GM19240 (cell line): Measurements from ENCODE around the gene TMC7.

Source experiments
- DNase-seq: peaks from one replicate; pipeline ENCODE4 v3.0.0; 2011; ENCODE audit warnings: low spot score; ENCODE audit not compliant: insufficient read length

The TMC7 gene

DNA sequence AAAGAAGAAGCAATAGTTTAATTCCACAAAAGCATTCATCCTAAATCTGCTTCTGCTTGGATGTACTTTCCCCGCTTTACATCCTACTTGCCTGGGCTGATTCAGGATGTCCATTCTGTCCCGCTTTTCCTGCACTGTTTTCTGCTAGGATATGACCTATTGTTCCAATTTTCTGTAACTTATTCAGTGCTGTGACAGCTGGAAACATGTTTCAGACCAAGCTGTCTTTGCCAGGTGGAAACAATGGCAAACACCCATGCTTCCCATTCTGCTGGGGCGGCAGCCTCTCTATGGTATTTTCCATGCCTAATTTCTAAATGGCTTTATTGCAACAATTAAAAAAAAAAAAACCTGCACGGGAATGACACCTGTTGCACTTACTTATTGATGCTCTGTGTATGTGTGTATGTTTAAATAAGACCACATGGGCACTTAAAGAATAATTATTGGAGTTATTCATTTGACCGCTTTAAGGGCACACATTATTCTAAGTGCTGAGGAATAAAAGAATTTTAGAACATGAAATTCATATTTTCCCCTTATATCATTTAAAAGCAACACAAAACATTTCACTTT lies 104.7 kb downstream of the TMC7 start:
- no peak for DNase-seq

DNA sequence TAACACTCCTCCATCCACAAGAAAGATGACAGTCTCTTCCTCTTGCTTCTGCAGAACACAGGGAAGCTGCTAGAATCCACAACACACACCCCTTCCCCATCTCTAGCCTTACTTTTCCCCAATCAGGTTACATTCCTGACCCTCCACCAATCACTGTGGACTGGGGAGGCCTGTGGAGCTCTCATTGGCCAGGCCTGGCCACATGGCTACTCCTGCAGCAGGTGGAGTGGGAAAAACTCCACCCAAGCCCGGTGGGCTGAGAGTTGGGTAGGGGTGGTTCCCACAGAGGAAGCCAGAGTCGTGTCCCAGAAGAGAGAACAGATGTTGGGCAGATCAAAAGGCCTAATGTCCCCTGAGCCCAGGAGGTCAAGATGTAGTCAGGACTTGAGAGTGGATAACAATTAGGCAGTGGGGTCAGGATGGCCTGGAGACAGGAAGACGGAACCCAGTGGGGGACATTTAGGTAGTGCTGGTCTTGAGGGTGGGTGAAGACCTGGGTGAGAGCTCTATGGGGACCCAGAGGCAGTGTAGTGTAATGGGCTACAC lies 105.7 kb downstream of the TMC7 start:
- no peak for DNase-seq

- no peak for DNase-seq
These were observed 107.2 kb downstream of the TMC7 start for GRCh38 chr16:19090916-19091315.

- DNase-seq: no peak
These were observed 109.1 kb downstream of the TMC7 start for GRCh38 chr16:19092653-19093410.

- DNase-seq: no peak
These were observed 110.2 kb downstream of the TMC7 start for GRCh38 chr16:19093631-19094541.

- DNase-seq: no peak
These were observed 111.0 kb downstream of the TMC7 start for GRCh38 chr16:19094542-19095365.

- no peak for DNase-seq
These were observed 111.9 kb downstream of the TMC7 start for GRCh38 chr16:19095654-19096053.

DNA sequence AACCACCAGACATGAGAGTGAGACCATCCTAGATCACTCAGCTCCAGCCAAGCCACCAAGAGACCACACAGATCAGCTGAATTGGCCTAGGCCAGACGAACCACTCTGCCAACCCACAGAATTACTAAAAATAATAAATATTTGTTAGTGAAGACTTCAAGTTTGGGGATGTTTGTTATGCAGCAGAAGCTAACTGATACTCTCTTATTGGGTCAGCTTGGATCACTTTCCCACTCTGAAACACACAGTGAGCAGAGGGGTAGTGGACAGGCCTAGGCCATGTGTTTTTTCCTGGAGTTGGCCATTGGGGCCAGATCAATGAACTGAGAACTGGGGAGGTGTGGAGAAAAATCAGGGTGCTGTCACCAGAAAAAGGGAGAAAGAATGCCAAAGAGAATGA lies 114.4 kb downstream of the TMC7 start:
- no peak for DNase-seq

GRCh38 chr16:19102187-19102872 lies 118.6 kb downstream of the TMC7 start:
- no peak for DNase-seq

DNA sequence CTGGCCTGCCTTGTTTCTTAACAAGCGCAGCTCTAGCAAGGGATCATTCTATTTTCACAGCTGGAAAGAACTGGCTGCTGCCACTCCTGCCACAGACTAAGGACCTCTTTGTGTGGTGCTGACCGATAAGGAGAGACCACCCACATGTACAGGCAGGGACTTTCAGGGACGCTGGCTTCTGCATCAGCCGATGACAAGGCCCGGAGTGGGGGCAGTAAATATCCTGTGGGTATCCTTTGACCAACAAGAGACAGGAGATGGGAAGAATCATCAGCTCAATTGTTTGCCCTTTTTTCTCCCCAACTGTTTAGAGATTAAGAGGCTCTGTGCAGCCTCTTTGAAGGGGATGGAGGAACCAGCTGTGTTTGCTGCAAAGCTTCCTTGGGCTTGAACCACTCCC lies 120.9 kb downstream of the TMC7 start:
- no peak for DNase-seq

- DNase-seq: no peak
These were observed 121.4 kb downstream of the TMC7 start for GRCh38 chr16:19105131-19105530.

DNA sequence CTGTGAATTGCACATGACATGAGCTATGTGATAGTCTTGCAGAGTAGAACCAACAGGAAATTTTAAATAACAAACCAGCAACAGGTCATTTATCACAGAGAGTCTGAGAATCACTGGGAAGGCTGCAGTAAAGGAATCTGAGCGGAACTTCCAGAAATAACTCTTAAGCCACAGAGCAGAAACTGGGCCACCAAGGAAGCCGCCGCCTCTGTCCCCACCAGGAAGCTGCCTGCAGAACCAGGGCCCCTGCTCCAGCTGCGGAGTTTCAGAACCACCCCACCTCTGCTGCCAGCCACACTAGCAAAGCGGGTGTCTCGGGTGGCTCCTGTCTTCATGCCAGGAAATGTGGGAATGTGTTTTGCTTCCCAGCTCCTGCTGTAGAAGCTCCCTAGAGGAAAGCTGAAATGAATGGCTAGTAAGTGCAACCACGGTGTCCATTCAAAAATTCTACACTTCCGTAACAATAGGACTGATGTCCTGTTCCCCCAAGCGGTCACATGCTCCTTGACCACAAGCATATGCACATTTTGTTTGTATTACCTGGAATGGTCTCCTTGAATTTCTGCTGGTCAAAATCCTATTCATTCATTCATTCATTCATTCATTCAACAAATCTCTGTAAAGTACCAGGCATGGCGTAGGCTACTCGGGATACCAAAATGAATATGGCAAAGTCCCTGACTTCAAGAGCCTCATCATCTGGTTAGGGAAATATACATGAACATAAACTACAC lies 122.3 kb downstream of the TMC7 start:
- no peak for DNase-seq

GRCh38 chr16:19106625-19107020 lies 122.9 kb downstream of the TMC7 start:
- DNase-seq: no peak

GRCh38 chr16:19108409-19109287 lies 124.9 kb downstream of the TMC7 start:
- no peak for DNase-seq

- no peak for DNase-seq
These were observed 125.5 kb downstream of the TMC7 start for GRCh38 chr16:19109288-19109664.

GRCh38 chr16:19110537-19111360 lies 127.0 kb downstream of the TMC7 start:
- no peak for DNase-seq

DNA sequence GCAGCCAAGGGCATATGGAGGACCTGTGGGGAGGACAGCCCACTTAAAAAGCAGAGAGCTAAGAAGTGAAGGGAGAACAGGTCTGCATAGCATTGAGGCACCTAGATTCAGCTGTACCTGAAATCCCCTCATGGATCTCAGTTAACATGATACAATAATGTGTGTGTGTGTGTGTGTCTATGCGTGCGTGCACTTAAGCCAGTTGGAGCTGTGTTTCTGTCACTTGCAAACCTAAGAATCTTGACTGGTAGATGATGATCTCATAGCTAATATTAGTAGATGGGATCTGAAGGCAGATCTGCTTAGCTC lies 128.3 kb downstream of the TMC7 start:
- DNase-seq: no peak
